Thyroid gland (tissue), 4 donors: ENCODE data around the gene CLIC5. TPM values are rescaled to one million over a fixed set of nuclear protein-coding genes. Genes with fewer than 3 reads are reported as not detected.

ENCODE experiments used
- DNase-seq, 2 donors: peaks; one replicate each; pipeline ENCODE4 v3.0.0-alpha.2; 2019
- H3K27ac ChIP-seq, 3 donors: fragments of 200-600 bp; sonication (generic); 1 replicate in 2 of 3; 2 replicates in 1 of 3; pipeline ENCODE4 v1.5.1; 2016 to 2019; ENCODE audit warnings: mild to moderate bottlenecking in 1 of 3, moderate library complexity in 1 of 3
- H3K27me3 ChIP-seq: fragments of 200-600 bp; sonication (generic); one replicate; pipeline ENCODE4 v1.5.1; 2019
- H3K36me3 ChIP-seq, 2 donors: fragments of 200-600 bp; sonication (generic); one replicate each; pipeline ENCODE4 v1.5.1; 2016 to 2019
- H3K4me1 ChIP-seq, 2 donors: fragments of 200-600 bp; sonication (generic); one replicate each; pipeline ENCODE4 v1.5.1; 2017 to 2019
- H3K4me3 ChIP-seq, 3 donors: fragments of 200-600 bp; sonication (generic); replicated peaks in 1 of 3; 1 replicate in 2 of 3; 2 replicates in 1 of 3; pipeline ENCODE4 v1.5.1; 2016; ENCODE audit warnings: mild to moderate bottlenecking in 1 of 3
- H3K9me3 ChIP-seq: fragments of 200-600 bp; sonication (generic); one replicate; pipeline ENCODE4 v1.5.1; 2017
- POLR2A ChIP-seq, 2 donors: fragments of 450-650 bp; IDR thresholded peaks; one replicate each; pipeline ENCODE4 v1.6.1; 2017; ENCODE audit warnings: antibody characterized with exemption in 2 of 2, mild to moderate bottlenecking in 2 of 2, moderate library complexity in 1 of 2
- WGBS, 2 donors: methylation state at CpG; one replicate each; pipeline ENCODE4 v1.1.5; 2017; 5-methylcytosine and 5-hydroxymethylcytosine counted together
- intact Hi-C: fragments of 100-400 bp; cut with DNase I; formaldehyde crosslinking; loops from one replicate; pipeline ENCODE4 v1.15.1; 2023
- total RNA-seq, 4 donors: library from RNA; depleted of rRNA; stranded (reverse); fragments of >200 nt; gene quantifications; one replicate each; pipeline ENCODE4 v1.2.3, GENCODE V29; 2016
- TF ChIP-seq, protein P1 (sequence below), 6 experiments: fragments of 200-600 bp in 3 of 6; fragments of 450-650 bp in 3 of 6; sonication (generic) in 3 of 6; IDR thresholded peaks; one replicate each; pipeline ENCODE4 v1.5.1; 2016 to 2019; ENCODE audit warnings: antibody characterized with exemption in 6 of 6, mild to moderate bottlenecking in 2 of 6, inconsistent platforms in 1 of 6, moderate library complexity in 1 of 6

Gene CLIC5
- total RNA-seq, 4 donors from 2014 or later: 10.5 to 15.5 (median 11.7) TPM

DNA sequence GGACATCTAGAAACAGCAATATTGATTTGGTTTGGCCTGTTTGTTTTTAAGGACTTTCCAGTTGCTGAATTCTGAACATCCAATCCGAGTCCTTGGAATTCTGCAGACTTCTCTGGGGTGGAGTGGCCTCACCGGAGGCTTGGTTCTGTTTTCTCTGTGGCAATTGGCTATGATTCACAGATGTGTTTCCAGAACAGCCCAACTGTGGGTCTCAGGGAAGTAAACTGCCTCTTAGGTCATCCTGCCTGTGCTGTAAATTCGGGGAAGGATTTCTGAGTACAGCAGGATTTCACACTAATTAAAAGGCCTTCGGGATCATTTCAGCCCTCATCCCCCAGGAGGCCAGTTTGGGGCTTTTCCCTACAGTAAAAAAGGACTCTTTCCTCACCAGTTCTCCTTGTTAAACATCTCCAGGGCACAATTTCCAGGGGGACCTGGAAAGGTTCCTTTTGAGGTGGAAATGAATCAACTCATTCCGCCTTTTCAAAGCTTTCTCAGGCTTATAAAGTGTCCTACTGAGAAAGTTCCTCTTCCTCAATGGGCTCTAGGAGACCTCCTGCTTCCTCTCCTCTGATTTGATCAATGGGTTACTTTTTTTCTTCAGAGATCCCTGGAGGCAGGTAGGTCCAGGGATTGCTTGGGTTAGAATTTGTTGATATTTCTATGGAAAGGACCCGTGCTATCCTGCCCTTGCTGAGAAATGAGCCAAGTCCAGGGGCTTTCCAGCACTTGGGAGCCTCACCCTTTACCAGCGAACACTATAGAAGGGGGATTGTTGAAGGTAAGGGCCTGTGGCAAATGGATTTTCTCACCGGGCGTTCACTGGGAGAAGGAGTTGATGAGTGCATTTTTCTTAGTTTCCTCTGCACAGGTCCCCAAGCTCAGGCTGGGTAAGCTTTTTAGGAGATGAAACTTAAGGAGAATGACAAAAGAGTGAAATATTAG is 114.6 kb downstream of the CLIC5 start:
- Histone ChIP-seq H3K9me3 (no peaks in the 10 kb centered on the region), H3K27me3 (no peaks in the 10 kb centered on the region), H3K36me3 (no peaks in the 10 kb centered on the region), H3K27ac (no peak overlapping the region), H3K4me1 (no peaks in the 10 kb centered on the region), H3K4me3 (no peak overlapping the region)
- WGBS, 2 donors: 80 to 83% methylated on average over 9 of the region's 9 CpGs
- DNase-seq: no peak
- intact Hi-C loops: no loop called here
- TF ChIP-seq, protein P1, sequence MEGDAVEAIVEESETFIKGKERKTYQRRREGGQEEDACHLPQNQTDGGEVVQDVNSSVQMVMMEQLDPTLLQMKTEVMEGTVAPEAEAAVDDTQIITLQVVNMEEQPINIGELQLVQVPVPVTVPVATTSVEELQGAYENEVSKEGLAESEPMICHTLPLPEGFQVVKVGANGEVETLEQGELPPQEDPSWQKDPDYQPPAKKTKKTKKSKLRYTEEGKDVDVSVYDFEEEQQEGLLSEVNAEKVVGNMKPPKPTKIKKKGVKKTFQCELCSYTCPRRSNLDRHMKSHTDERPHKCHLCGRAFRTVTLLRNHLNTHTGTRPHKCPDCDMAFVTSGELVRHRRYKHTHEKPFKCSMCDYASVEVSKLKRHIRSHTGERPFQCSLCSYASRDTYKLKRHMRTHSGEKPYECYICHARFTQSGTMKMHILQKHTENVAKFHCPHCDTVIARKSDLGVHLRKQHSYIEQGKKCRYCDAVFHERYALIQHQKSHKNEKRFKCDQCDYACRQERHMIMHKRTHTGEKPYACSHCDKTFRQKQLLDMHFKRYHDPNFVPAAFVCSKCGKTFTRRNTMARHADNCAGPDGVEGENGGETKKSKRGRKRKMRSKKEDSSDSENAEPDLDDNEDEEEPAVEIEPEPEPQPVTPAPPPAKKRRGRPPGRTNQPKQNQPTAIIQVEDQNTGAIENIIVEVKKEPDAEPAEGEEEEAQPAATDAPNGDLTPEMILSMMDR (IDR thresholded peaks at IDR 0.05): no peak
- no peak for TF ChIP-seq POLR2A (IDR thresholded peaks at IDR 0.05)

DNA sequence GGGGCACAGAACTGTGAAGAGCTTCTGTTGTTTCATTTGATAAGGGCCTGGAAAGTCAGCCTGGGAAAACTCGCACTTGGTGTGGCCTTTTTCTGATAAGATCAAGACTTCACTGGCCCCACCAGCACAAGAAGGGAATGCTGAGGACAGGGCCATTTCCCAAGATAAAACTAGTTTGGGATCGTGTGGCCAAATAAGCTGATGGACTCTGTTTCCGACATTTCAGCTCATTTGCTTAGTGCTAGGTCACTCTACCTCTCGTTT is 116.0 kb downstream of the CLIC5 start:
- 89 to 94% methylated on average over 4 of the region's 4 CpGs for WGBS, 2 donors
- no peaks in the 10 kb centered on the region for H3K27me3 ChIP-seq
- TF ChIP-seq, protein P1 (IDR thresholded peaks at IDR 0.05): no peak
- no peak for TF ChIP-seq POLR2A (IDR thresholded peaks at IDR 0.05)
- H3K4me3 ChIP-seq: no peak overlapping the region
- H3K36me3 ChIP-seq: no peaks in the 10 kb centered on the region
- intact Hi-C loops: no loop called here
- no peaks in the 10 kb centered on the region for H3K9me3 ChIP-seq
- no peaks in the 10 kb centered on the region for H3K4me1 ChIP-seq
- no peak overlapping the region for H3K27ac ChIP-seq
- no peak for DNase-seq

DNA sequence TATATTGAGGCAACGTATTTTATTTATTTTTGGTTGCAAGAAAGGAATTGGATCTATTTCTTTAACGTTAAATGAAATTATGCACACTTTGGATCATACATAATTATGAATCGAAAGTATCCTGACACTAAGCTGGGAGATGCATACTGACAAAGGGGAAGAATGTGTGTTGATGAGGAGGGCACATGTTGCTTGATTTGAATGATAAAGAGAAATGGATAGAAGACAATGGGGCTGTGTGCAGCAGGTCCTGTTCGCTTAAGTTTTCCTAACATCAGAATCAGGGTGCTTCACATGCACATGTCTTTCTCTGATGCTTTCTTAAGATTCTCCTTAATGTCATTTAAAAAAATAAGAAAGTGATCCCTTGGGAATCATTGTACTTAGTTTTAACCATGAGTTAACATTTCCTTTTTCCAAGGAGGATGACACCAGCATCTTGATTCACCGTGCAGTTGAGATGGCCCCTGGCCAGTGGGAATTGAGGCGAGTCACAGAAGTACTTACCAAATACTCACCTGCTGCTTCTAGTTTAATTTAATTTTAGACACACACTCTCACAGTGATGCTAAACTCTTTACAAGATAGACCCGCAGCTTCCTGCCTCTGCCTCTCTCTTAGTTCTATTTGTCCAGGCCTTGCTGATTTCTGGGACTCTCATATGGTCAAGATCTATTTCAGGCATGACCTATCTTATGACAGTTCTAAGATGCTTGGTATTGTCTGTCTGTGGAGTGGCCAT is 116.5 kb downstream of the CLIC5 start:
- TF ChIP-seq, protein P1 (IDR thresholded peaks at IDR 0.05): no peak
- no peak overlapping the region for H3K4me3 ChIP-seq
- intact Hi-C loops: no loop called here
- H3K27ac ChIP-seq: no peak overlapping the region
- no peaks in the 10 kb centered on the region for H3K36me3 ChIP-seq
- 84% methylated on average over 7 of the region's 7 CpGs for WGBS, 2 donors
- no peak for DNase-seq
- H3K4me1 ChIP-seq: no peaks in the 10 kb centered on the region
- H3K27me3 ChIP-seq: no peaks in the 10 kb centered on the region
- no peaks in the 10 kb centered on the region for H3K9me3 ChIP-seq

GRCh38 chr6:45896783-45897441 is 118.7 kb downstream of the CLIC5 start:
- no peak for DNase-seq
- intact Hi-C loops: no loop called here
- Histone ChIP-seq H3K27ac (no peak overlapping the region), H3K4me1 (no peaks in the 10 kb centered on the region), H3K27me3 (no peaks in the 10 kb centered on the region), H3K4me3 (no peak overlapping the region), H3K36me3 (no peaks in the 10 kb centered on the region), H3K9me3 (no peaks in the 10 kb centered on the region)
- WGBS, 2 donors: 60 to 68% methylated on average over 5 to 6 of the region's 6 CpGs
- TF ChIP-seq, protein P1 (IDR thresholded peaks at IDR 0.05): no peak
- TF ChIP-seq POLR2A (IDR thresholded peaks at IDR 0.05): no peak
